Measurements from ENCODE around the gene CLSTN2.

GRCh38 chr3:140408252-140408651 is 473.3 kb downstream of the CLSTN2 start:
- no peak for TF ChIP-seq TAF1 (IDR thresholded peaks at IDR 0.05; ENCODE audit: low read depth, low read length)
- TF ChIP-seq POLR2A (IDR thresholded peaks at IDR 0.05; ENCODE audit: low read depth, low read length), result no peak
- TF ChIP-seq SPI1 (IDR thresholded peaks at IDR 0.05; ENCODE audit: low read depth, low read length), result no peak
- TF ChIP-seq POLR2AphosphoS5 (IDR thresholded peaks at IDR 0.05; ENCODE audit: low read depth, low read length), result no peak
- TF ChIP-seq PAX5 (IDR thresholded peaks at IDR 0.05; ENCODE audit: insufficient read depth, low read length, severe bottlenecking), result no peak
